Activated CD4-positive, alpha-beta memory T cell treated with anti-CD3 and anti-CD28 coated beads, Interleukin-2, amount 10 ng/mL, durations not matched to agents 7 days and 5 days (primary cell): ENCODE measurements around the gene B3GALT2. TPM values are rescaled to one million over a fixed set of nuclear protein-coding genes. Genes with fewer than 3 reads are reported as not detected.
"Not testable (repeated sequence)": the region's sequence is repeated elsewhere in the genome, so short reads cannot be mapped to it uniquely, and the experiment has no call there.

Experiments
- CTCF ChIA-PET: fragments of 350-600 bp; sonication (Branson Sonifier 250); formaldehyde crosslinking; loops from one replicate; lab custom pipeline; 2021; ENCODE audit warnings: antibody characterized with exemption, inconsistent platforms; lab: Charles Lee
- POLR2A ChIA-PET: fragments of 350-600 bp; sonication (Branson Sonifier 250); formaldehyde crosslinking; loops from one replicate; lab custom pipeline; 2021; ENCODE audit warnings: antibody characterized with exemption; lab: Charles Lee
- DNase-seq: peaks from one replicate; pipeline ENCODE4 v3.0.0-alpha.2; 2020
- H3K27ac Mint-ChIP-seq: one replicate; pipeline ENCODE4 v1.8.0; 2021; ENCODE audit warnings: mild to moderate bottlenecking, mixed read lengths
- H3K27me3 Mint-ChIP-seq: one replicate; pipeline ENCODE4 v1.8.0; 2021; ENCODE audit warnings: mixed read lengths
- H3K36me3 Mint-ChIP-seq: one replicate; pipeline ENCODE4 v1.8.0; 2021; ENCODE audit warnings: low read depth, mixed read lengths
- H3K4me1 Mint-ChIP-seq: one replicate; pipeline ENCODE4 v1.8.0; 2021; ENCODE audit warnings: mixed read lengths
- H3K4me3 Mint-ChIP-seq: one replicate; pipeline ENCODE4 v1.8.0; 2021; ENCODE audit warnings: mild to moderate bottlenecking, mixed read lengths
- H3K9me3 Mint-ChIP-seq: one replicate; pipeline ENCODE4 v1.8.0; 2021; ENCODE audit warnings: mixed read lengths
- total RNA-seq, 2 experiments: library from RNA; stranded (reverse); gene quantifications; one replicate each; pipeline ENCODE4 v1.2.3, GENCODE V29; 2021

B3GALT2 gene
- total RNA-seq, 2 experiments from 2014 or later, result 4.1 to 4.3 TPM

DNA sequence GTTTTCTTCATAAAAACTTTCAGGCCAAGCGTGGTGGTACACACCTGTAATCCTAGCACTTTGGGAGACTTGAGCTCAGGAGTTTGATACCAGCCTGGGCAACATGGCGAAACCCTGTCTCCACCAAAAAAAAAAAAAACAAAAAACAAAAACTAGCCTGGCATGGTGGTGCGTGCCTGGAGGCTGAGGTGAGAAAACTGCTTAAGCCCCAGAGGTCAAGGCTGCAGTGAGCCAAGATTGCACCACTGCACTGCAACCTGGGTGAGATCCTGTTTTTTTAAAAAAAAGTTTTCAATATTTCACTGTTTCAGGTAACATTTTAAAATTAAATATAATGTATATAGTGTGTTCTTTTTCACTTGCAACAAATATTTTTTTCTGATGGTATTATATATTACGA, 13.5 kb upstream of the B3GALT2 start:
- no peak for DNase-seq
- ChIA-PET CTCF (interaction anchor here (0.7 kb wide), 1 partner anchor 210 kb away, joined by 3 read pairs; no protein-coding TSS in a partner anchor), POLR2A (no interaction called here)
- H3K27ac Mint-ChIP-seq, result no peak overlapping the region
- no peaks in the 10 kb centered on the region for H3K27me3 Mint-ChIP-seq
- peaks cover 1% of the 10 kb centered on the region for H3K9me3 Mint-ChIP-seq
- no peak overlapping the region for H3K4me3 Mint-ChIP-seq
- H3K4me1 Mint-ChIP-seq, result peaks cover 6% of the 10 kb centered on the region
- H3K36me3 Mint-ChIP-seq, result peaks cover 51% of the 10 kb centered on the region

DNA sequence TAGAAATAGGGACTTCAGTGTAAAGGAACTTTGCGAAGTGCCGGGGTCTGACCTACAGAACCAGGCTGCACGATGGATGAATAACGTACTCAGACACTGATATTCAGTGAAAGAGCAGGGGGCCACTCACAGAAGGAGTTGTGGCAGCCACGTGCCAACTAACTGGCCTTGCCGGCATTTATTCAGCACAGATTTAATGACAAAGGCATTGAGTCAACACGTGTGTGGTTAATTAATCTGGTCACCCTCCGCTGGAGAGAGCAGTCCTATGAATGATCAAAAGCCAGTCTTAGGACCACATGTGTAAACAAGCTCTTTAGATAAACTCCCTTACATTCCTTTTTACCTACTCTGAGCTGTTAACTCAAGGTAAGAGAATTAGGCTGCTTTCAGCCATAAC, 6.2 kb upstream of the B3GALT2 start:
- peaks cover 18% of the 10 kb centered on the region for H3K4me1 Mint-ChIP-seq
- no peaks in the 10 kb centered on the region for H3K27me3 Mint-ChIP-seq
- CTCF ChIA-PET, result no interaction called here
- peaks cover 49% of the 10 kb centered on the region for H3K36me3 Mint-ChIP-seq
- POLR2A ChIA-PET, result no interaction called here
- peaks cover 13% of the 10 kb centered on the region for H3K9me3 Mint-ChIP-seq
- H3K27ac Mint-ChIP-seq, result no peak overlapping the region
- no peak for DNase-seq
- H3K4me3 Mint-ChIP-seq, result no peak overlapping the region

DNA sequence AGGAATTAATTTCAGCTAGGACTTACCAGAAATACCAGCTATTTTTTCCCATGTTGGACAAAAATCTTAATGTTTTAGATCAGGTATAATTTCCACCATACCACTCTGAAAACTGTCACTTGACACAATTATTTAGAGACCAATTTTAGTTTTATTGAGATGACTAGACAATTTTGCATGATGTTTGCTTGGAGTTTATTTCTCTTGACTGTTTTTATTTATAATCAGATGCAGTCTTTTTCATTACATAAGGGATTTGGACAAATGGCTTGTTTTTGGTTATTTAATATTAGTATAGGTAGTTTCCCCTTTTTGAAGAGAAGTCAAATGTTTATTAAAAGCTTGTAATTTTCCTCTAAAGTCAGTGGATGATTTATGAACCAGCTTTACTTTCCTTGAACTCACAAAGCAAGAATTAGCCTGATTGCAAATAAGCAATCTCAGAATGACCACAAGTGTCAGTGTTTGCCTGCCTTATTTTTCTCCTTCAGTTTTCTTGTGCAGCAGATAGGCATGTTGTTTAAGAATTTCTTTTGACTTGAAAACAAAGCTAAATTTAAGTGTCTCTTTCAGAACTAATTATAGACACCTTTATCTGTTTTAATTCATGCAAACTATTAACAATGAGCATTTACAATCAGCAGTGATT, 3.8 kb upstream of the B3GALT2 start:
- Mint-ChIP-seq H3K4me1 (peaks cover 32% of the 10 kb centered on the region), H3K27ac (no peak overlapping the region), H3K36me3 (peaks cover 34% of the 10 kb centered on the region), H3K27me3 (no peaks in the 10 kb centered on the region), H3K9me3 (peaks cover 13% of the 10 kb centered on the region), H3K4me3 (no peak overlapping the region)
- POLR2A ChIA-PET, result interaction anchor here (1.7 kb wide), 1 partner anchor 350 kb away, joined by 5 read pairs; no protein-coding TSS in a partner anchor
- CTCF ChIA-PET, result interaction anchor here (0.7 to 0.8 kb wide), 2 partner anchors 8 to 43 kb away, joined by 3 read pairs; no protein-coding TSS in a partner anchor
- DNase-seq, result no peak

DNA sequence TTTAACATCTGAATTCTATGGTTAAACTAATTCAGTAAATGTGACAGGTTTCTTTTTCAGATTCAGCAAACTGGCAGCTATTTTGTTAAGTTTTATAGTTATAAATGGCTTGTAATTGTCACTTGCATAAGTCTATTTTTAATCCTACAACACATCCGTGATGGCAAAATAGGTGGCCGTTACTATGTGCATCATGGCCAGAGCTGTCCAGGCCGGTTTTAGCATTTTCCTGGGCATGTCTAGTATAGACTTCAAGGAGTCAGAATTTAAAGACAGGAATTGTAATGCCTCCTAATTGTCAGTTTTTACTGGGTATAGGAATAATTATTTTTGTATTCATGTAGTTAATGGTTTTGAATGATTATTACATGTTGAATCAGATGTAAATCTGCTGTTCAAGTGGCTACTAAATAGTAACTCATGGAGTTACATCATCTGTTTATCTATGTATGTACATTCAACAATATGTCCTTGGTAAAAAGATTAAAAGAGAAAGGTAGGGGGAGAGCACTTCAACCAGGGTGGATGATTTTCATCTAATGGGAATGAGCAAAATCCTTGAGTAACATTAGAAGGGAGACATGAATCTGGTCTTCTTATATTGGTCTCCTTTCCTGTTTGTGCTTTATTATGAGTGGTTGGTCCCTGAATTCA, 3.2 kb upstream of the B3GALT2 start:
- Mint-ChIP-seq H3K9me3 (peaks cover 11% of the 10 kb centered on the region), H3K36me3 (peaks cover 31% of the 10 kb centered on the region), H3K27me3 (no peaks in the 10 kb centered on the region), H3K27ac (no peak overlapping the region), H3K4me3 (no peak overlapping the region), H3K4me1 (peaks cover 32% of the 10 kb centered on the region)
- DNase-seq, result no peak
- CTCF ChIA-PET, result interaction anchor here (0.7 kb wide), 1 partner anchor 8 kb away, joined by 3 read pairs; no protein-coding TSS in a partner anchor
- POLR2A ChIA-PET, result interaction anchor here (1.7 kb wide), 1 partner anchor 350 kb away, joined by 5 read pairs; no protein-coding TSS in a partner anchor

DNA sequence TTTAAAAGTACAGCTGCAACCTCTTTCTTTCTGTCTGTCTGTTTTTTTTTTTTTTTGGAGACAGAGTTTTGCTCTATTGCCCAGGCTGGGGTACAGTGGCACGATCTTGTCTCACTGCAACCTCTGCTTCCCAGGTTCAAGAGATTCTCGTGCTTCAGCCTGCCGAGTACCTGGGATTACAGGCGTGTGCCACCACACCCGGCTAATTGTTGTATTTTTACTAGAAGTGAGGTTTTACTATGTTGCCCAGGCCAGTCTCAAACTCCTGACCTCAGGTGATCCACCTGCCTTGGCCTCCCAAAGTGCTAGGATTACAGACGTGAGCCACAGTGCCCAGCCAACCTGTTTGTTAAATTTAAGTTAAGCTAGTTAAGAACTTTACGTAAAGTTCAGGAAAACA, 2.5 kb upstream of the B3GALT2 start:
- CTCF ChIA-PET, H3K27me3 Mint-ChIP-seq, DNase-seq, H3K27ac Mint-ChIP-seq, H3K4me3 Mint-ChIP-seq: not testable (repeated sequence)
- peaks cover 11% of the 10 kb centered on the region for H3K9me3 Mint-ChIP-seq
- peaks cover 26% of the 10 kb centered on the region for H3K36me3 Mint-ChIP-seq
- peaks cover 32% of the 10 kb centered on the region for H3K4me1 Mint-ChIP-seq
- POLR2A ChIA-PET, result interaction anchor here (1.7 kb wide), 1 partner anchor 351 kb away, joined by 5 read pairs; no protein-coding TSS in a partner anchor

DNA sequence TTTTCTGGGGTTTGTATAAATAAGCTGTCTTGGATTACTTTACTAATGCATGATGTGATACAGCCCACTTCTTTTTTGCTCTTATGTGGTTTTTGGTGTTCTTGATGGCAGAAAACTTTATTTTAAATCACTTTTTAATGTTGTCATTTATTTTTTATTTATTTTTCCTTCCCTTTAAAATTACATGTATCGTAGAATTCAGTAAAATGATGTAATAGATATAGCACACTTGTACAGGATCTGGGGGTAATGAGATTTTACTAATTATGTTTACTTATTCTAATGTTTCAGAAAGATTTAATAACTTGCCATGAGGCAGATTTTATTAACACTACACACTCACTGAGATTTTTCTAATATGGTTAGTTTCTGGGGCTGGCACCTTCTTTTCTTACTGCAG, 701 bp upstream of the B3GALT2 start:
- Mint-ChIP-seq H3K9me3 (peaks cover 3% of the 10 kb centered on the region), H3K27ac (peak overlapping the region; percentile 52), H3K4me1 (peaks cover 34% of the 10 kb centered on the region), H3K4me3 (peak overlapping the region; percentile 72), H3K36me3 (peaks cover 13% of the 10 kb centered on the region), H3K27me3 (no peaks in the 10 kb centered on the region)
- ChIA-PET CTCF (no interaction called here), POLR2A (interaction anchor here (0.9 to 4.2 kb wide), 6 partner anchors 83 to 353 kb away, joined by 3 to 26 read pairs (median 8); no protein-coding TSS in a partner anchor)
- DNase-seq, result no peak

DNA sequence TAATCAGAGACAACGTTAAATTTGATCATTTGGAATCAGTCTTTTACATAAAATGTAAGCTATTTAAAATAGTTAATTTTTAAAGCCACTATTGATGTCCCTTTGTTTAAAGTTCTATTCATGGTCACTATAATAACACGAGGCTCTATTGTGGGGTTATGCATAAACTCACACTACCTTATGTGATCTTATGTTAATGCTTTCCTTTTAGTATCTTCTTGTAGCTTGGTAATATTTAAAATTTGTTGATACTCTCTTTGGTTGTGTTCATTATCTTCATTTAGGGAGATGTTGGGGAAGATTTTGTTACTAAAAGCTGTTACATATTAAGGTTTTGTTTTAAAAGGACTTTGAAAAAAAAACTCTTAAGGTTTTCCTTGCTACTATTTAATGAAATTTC, 1.2 kb downstream of the B3GALT2 start:
- H3K36me3 Mint-ChIP-seq, result peaks cover 10% of the 10 kb centered on the region
- DNase-seq, result no peak
- H3K4me1 Mint-ChIP-seq, result peaks cover 31% of the 10 kb centered on the region
- H3K9me3 Mint-ChIP-seq, result no peaks in the 10 kb centered on the region
- H3K27me3 Mint-ChIP-seq, result no peaks in the 10 kb centered on the region
- CTCF ChIA-PET, result interaction anchor here (0.6 to 2.2 kb wide), 3 partner anchors 62 to 1109 kb away, joined by 3 to 4 read pairs (median 3); no protein-coding TSS in a partner anchor
- POLR2A ChIA-PET, result interaction anchor here (1.2 to 4.2 kb wide), 8 partner anchors 63 to 355 kb away, joined by 4 to 26 read pairs (median 5); partner anchors contain the start of genes CDC73, RO60 and UCHL5
- H3K27ac Mint-ChIP-seq, result peak overlapping the region; percentile 48
- H3K4me3 Mint-ChIP-seq, result peak overlapping the region; percentile 72

DNA sequence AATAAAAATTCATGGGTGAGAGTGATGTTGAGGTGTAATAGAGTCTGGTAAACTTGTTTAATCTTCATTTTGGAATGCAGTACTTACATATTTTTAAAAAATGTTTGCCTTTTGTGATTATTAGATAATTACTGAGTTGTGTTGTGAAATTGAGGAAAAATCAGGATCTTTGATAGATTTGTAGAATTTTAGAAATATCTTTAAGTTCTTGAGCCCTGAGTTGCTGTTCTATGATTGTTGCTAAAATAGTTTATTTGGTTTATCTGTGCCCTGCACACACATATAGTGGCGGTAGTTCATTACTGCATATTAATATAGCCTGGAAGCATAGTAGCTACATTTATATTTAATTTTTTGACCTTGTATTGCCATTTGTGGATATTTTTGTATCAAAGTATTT, 1.6 kb downstream of the B3GALT2 start:
- Mint-ChIP-seq H3K27me3 (no peaks in the 10 kb centered on the region), H3K9me3 (no peaks in the 10 kb centered on the region), H3K27ac (peak overlapping the region; percentile 48), H3K4me3 (peak overlapping the region; percentile 72), H3K4me1 (peaks cover 29% of the 10 kb centered on the region), H3K36me3 (peaks cover 10% of the 10 kb centered on the region)
- no peak for DNase-seq
- CTCF ChIA-PET, result interaction anchor here (1.0 to 2.2 kb wide), 2 partner anchors 62 to 1109 kb away, joined by 3 to 4 read pairs; no protein-coding TSS in a partner anchor
- POLR2A ChIA-PET, result interaction anchor here (1.2 to 4.2 kb wide), 7 partner anchors 63 to 355 kb away, joined by 4 to 26 read pairs (median 5); partner anchors contain the start of genes CDC73, RO60 and UCHL5

DNA sequence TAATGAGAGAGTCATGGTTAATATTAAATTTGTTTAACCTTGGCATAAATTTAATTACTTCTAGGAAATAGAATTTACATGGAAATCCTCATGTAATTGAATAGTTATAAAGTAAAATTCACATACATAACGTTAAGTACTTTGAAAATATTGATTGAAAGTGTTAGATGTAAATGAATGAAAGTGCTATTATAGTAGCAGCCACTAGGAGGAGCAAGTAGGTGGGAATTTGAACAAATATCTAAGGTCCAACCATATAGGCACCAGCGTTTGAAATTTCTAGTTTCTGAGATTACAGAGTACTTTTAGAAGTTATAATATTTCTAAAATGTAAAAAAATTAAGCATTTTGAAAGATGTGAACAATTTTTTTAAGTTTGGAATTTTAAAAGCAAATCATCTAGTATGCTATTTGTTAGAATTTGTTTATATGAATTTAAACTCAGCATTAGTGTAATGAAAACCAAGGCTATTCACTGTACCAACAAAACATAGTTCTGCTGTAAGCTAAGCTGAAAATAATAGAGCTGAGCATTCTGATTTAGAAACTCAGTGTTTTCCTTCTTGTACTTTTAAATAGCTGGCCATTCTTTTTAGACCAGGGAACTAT, 3.3 kb downstream of the B3GALT2 start:
- Mint-ChIP-seq H3K27me3 (no peaks in the 10 kb centered on the region), H3K4me3 (peak overlapping the region; percentile 59), H3K36me3 (peaks cover 10% of the 10 kb centered on the region), H3K27ac (no peak overlapping the region), H3K4me1 (peaks cover 21% of the 10 kb centered on the region), H3K9me3 (no peaks in the 10 kb centered on the region)
- ChIA-PET POLR2A (interaction anchor here (4.2 kb wide), 1 partner anchor 357 kb away, joined by 26 read pairs; no protein-coding TSS in a partner anchor), CTCF (interaction anchor here (1.0 to 2.2 kb wide), 5 partner anchors 40 to 1111 kb away, joined by 3 to 4 read pairs (median 3); no protein-coding TSS in a partner anchor)
- DNase-seq, result no peak

DNA sequence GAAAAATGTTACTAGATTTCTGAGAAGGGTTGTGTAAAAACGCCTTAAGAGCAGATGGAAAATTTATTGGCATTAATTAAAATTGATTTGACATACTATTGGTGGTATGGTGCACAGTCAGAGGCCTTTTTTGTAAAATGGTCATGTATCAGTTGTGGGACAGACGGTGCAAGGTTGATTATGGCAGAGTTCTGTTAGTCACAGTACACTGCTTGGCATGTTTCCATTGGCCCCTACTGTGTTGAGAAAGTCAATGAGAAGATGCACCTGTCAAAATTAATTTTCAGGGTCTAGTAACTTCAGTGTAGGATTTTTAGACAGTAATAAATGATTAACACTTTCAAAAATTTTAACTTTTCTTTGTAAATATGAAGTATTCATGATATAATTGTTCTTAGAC, 4.4 kb downstream of the B3GALT2 start:
- no peaks in the 10 kb centered on the region for H3K27me3 Mint-ChIP-seq
- H3K4me1 Mint-ChIP-seq, result peaks cover 20% of the 10 kb centered on the region
- peaks cover 13% of the 10 kb centered on the region for H3K36me3 Mint-ChIP-seq
- CTCF ChIA-PET, result interaction anchor here (1.3 kb wide), 1 partner anchor 8 kb away, joined by 3 read pairs; no protein-coding TSS in a partner anchor
- no peak for DNase-seq
- POLR2A ChIA-PET, result no interaction called here
- no peak overlapping the region for H3K27ac Mint-ChIP-seq
- H3K9me3 Mint-ChIP-seq, result peaks cover under 1% of the 10 kb centered on the region
- H3K4me3 Mint-ChIP-seq, result no peak overlapping the region

DNA sequence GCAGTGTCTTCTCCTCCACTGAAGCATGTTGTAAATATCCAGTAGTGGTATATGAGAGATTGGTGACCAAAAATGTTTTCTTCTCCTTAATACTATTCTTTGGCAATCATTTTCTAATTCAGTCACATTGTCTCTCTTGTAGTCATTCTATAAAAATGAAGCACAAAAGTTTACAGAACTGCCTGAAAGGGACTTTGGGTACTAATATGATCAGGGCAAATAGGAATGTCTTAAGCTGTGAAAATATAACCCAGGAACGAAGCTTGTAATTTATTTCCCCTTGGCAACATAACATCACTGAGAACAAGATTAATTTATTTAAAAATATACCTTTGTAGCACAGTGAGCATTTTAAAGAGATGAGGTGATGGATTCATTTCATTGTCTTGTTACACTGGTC, 4.9 kb downstream of the B3GALT2 start:
- DNase-seq, result no peak
- H3K9me3 Mint-ChIP-seq, result peaks cover 2% of the 10 kb centered on the region
- H3K4me1 Mint-ChIP-seq, result peaks cover 17% of the 10 kb centered on the region
- ChIA-PET CTCF (interaction anchor here (1.3 kb wide), 1 partner anchor 9 kb away, joined by 3 read pairs; no protein-coding TSS in a partner anchor), POLR2A (no interaction called here)
- no peak overlapping the region for H3K27ac Mint-ChIP-seq
- H3K27me3 Mint-ChIP-seq, result no peaks in the 10 kb centered on the region
- no peak overlapping the region for H3K4me3 Mint-ChIP-seq
- H3K36me3 Mint-ChIP-seq, result peaks cover 18% of the 10 kb centered on the region

DNA sequence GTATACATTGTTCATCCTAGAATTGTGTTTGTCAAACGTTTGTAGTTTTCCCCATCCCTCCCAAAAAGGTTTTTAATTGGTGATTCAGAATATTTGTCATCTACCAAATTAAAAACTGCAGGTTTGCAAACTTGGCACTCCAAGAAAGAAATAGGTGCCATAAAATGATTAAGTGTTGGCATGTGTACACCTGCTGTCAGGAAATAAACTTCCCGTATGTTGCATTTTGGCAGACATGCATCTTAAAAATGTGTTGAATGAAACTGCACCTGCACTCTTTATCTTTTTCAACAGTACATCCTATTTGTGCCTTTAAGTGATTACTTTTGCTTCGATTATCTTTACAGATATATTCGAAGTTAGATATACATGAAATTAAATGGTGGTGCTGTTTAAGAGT, 7.3 kb downstream of the B3GALT2 start:
- ChIA-PET CTCF (no interaction called here), POLR2A (no interaction called here)
- peaks cover 8% of the 10 kb centered on the region for H3K4me1 Mint-ChIP-seq
- peaks cover 2% of the 10 kb centered on the region for H3K9me3 Mint-ChIP-seq
- H3K36me3 Mint-ChIP-seq, result peaks cover 30% of the 10 kb centered on the region
- no peak overlapping the region for H3K27ac Mint-ChIP-seq
- H3K4me3 Mint-ChIP-seq, result no peak overlapping the region
- no peaks in the 10 kb centered on the region for H3K27me3 Mint-ChIP-seq
- DNase-seq, result no peak
